GM19395 (cell line): ENCODE measurements around the gene CRHR1.

Source experiments
- ATAC-seq: cut with Tn5 transposase; IDR thresholded peaks from one replicate; pipeline ENCODE4 v1.9.1; 2021; ENCODE audit warnings: mild to moderate bottlenecking, moderate library complexity; ENCODE audit not compliant: unreplicated experiment

Gene CRHR1

GRCh38 chr17:45820052-45820780 lies 36.1 kb downstream of the CRHR1 start:
- ATAC-seq, result no peak

- ATAC-seq, result no peak
These were observed 37.0 kb downstream of the CRHR1 start for GRCh38 chr17:45821147-45821546.

GRCh38 chr17:45823598-45823997 lies 39.5 kb downstream of the CRHR1 start:
- no peak for ATAC-seq

GRCh38 chr17:45824475-45824874 lies 40.4 kb downstream of the CRHR1 start:
- ATAC-seq, result no peak

GRCh38 chr17:45824901-45825492 lies 40.9 kb downstream of the CRHR1 start:
- no peak for ATAC-seq

GRCh38 chr17:45825792-45826191 lies 41.7 kb downstream of the CRHR1 start:
- no peak for ATAC-seq

- no peak for ATAC-seq
These were observed 42.9 kb downstream of the CRHR1 start for GRCh38 chr17:45826919-45827588.

GRCh38 chr17:45828171-45828570 lies 44.1 kb downstream of the CRHR1 start:
- ATAC-seq, result no peak

GRCh38 chr17:45828582-45829133 lies 44.5 kb downstream of the CRHR1 start:
- ATAC-seq, result no peak

GRCh38 chr17:45833920-45834319 lies 49.8 kb downstream of the CRHR1 start:
- ATAC-seq, result no peak

- ATAC-seq, result no peak
These were observed 50.6 kb downstream of the CRHR1 start for GRCh38 chr17:45834471-45835396.

GRCh38 chr17:45835481-45835880 lies 51.4 kb downstream of the CRHR1 start:
- no peak for ATAC-seq

GRCh38 chr17:45836047-45837044 lies 52.2 kb downstream of the CRHR1 start:
- no peak for ATAC-seq

- ATAC-seq, result no peak
These were observed 53.1 kb downstream of the CRHR1 start for GRCh38 chr17:45837187-45837586.

GRCh38 chr17:45837603-45838002 lies 53.5 kb downstream of the CRHR1 start:
- ATAC-seq, result no peak

- ATAC-seq, result no peak
These were observed 54.7 kb downstream of the CRHR1 start for GRCh38 chr17:45838751-45839295.

- ATAC-seq, result no peak
These were observed 55.3 kb downstream of the CRHR1 start for GRCh38 chr17:45839442-45839841.

GRCh38 chr17:45841186-45841585 lies 57.1 kb downstream of the CRHR1 start:
- ATAC-seq, result no peak

- ATAC-seq, result no peak
These were observed 57.9 kb downstream of the CRHR1 start for GRCh38 chr17:45841883-45842525.
